ENCODE results near the gene WDFY4.

WDFY4 gene

DNA sequence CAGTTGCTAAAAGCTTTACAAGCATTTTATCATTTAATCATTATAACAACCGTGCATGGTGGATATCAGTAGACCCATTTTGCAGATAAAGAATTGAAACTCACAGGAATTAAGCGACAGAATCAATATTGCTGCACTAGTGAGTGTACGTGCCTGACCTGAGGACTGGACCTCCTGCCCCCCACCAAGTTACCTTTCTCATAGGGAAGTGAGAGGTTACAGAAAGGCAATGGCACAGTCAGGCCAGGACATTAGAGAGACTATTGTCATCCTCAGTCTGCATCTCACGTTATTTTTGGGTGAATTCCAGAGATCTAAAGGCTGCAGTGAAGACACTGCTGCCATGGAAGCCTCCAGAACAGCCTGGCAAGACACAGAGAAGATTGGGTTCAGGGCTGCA, 80.9 kb downstream of the WDFY4 start:
- TF ChIP-seq, protein P1, sequence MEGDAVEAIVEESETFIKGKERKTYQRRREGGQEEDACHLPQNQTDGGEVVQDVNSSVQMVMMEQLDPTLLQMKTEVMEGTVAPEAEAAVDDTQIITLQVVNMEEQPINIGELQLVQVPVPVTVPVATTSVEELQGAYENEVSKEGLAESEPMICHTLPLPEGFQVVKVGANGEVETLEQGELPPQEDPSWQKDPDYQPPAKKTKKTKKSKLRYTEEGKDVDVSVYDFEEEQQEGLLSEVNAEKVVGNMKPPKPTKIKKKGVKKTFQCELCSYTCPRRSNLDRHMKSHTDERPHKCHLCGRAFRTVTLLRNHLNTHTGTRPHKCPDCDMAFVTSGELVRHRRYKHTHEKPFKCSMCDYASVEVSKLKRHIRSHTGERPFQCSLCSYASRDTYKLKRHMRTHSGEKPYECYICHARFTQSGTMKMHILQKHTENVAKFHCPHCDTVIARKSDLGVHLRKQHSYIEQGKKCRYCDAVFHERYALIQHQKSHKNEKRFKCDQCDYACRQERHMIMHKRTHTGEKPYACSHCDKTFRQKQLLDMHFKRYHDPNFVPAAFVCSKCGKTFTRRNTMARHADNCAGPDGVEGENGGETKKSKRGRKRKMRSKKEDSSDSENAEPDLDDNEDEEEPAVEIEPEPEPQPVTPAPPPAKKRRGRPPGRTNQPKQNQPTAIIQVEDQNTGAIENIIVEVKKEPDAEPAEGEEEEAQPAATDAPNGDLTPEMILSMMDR (conservative IDR thresholded peaks at IDR 0.05): no peak
- no peak for TF ChIP-seq ZFX (IDR thresholded peaks at IDR 0.05)
- no peak overlapping the region for H3K27ac ChIP-seq

DNA sequence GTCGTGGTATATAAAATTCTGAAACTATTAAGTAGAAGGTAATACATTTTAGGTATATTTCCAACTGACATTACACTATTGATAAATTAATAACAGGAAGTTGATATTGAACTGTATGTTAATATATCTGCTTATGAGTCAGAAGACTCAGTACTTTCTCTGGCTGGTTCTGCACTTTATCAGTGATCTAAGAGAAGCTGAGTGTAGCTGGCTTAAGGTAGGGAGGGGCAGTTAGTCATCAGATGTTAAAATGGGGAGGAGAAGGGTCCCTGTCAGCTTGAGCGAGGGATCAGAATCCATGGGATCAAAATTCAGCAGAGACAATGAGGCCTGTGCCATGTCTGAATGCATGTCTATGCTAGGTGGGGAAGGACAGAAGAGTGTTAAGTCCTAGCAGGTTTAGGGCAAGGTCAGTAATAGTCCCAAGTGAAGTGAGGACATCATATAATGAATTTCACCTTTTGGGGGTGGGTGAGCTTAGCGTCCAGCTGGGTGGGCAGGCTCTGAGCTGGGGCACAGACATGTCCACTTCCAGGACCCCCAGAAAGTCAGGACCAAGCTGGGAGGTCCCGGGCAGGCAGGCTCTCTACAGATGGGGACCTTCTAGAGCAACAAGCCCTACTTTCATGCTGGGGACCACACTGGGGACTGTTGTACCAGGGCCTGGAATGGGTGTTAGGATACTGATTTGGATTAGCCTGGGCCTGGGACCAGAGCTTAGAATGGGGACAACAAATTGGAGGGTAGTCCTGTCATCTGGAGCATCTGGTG, 82.9 kb downstream of the WDFY4 start:
- TF ChIP-seq, protein P1 (conservative IDR thresholded peaks at IDR 0.05): no peak
- TF ChIP-seq ZFX (IDR thresholded peaks at IDR 0.05): no peak
- H3K27ac ChIP-seq: no peak overlapping the region

DNA sequence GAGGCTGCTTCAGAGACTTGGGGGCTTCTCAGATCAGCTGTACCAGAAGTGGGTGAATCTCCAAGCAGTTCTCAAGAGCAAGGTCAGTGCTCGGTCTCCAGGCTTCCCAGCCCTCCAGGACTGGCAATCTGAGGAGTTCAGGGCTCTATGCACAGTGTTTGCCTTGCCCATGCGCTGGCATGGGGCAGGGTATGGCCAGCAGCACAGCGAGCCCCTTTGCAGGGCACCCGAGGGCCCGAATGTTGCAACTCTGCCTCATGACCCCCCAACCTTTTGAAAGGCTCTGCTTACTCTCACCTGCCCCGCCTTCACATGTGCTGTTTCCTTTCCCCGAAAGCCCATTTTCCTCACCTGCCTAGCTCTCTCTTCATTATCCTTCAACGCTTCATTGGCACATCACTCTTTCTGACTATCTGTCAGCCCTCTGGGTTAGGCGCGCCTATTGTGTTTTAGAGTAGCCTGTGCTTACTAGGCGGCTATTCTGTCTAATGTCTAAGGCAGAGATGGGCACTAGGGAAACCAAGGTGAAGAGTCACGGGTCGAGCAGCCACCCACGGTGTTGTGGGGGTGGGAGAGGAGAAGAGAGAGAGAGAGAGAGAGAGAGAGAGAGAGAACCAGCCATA, 83.6 kb downstream of the WDFY4 start:
- no peak overlapping the region for H3K27ac ChIP-seq
- TF ChIP-seq ZFX (IDR thresholded peaks at IDR 0.05): no peak
- TF ChIP-seq, protein P1 (conservative IDR thresholded peaks at IDR 0.05): no peak

GRCh38 chr10:48768926-48769325, 84.3 kb downstream of the WDFY4 start:
- no peak overlapping the region for H3K27ac ChIP-seq
- no peak for TF ChIP-seq ZFX (IDR thresholded peaks at IDR 0.05)
- TF ChIP-seq, protein P1 (conservative IDR thresholded peaks at IDR 0.05): no peak

GRCh38 chr10:48769706-48770435, 85.2 kb downstream of the WDFY4 start:
- no peak for TF ChIP-seq ZFX (IDR thresholded peaks at IDR 0.05)
- TF ChIP-seq, protein P1 (conservative IDR thresholded peaks at IDR 0.05): no peak
- no peak overlapping the region for H3K27ac ChIP-seq

GRCh38 chr10:48770561-48771089, 86.0 kb downstream of the WDFY4 start:
- H3K27ac ChIP-seq: no peak overlapping the region
- TF ChIP-seq ZFX (IDR thresholded peaks at IDR 0.05): no peak
- TF ChIP-seq, protein P1 (conservative IDR thresholded peaks at IDR 0.05): no peak

All from C4-2B (cell line).